ENCODE results near the gene DBX1. TPM values are rescaled to one million over a fixed set of nuclear protein-coding genes. Genes with fewer than 3 reads are reported as not detected.

The DBX1 gene
- total and polyA plus RNA-seq, 2 of the 13 experiments (the other 11 are each of a cell fraction or from before 2014, with no cell fraction given): not detected

DNA sequence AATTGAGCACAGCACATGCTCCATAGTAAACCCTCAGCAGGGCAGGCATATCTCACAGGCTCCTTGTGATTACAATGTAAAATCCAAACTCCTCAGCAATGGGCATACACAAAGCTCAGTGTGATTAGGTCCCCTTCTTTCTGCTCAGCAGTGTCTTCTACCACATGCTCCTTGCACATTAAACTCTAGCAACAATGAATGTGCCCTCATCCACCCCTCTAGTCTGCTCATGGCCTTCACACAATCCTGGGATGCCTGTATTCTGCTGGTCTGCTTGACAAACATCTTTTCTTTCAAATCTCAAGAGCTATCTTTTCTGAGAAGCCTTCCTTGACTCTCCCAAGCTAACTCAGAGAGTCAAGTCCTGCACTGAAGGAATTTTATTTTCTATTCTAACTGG is 32.4 kb upstream of the DBX1 start:
- H4K20me1 ChIP-seq (ENCODE audit: insufficient read depth, low read length): no peaks in the 10 kb centered on the region
- POLR2A ChIA-PET: no interaction called here
- intact Hi-C loops (cut with micrococcal nuclease; ENCODE audit: unreplicated experiment): no loop called here
- H3K4me3 ChIP-seq (replicated peaks in 1 of 3; ENCODE audit: insufficient read depth in 1 of 3, low read depth in 2 of 3, low read length in 3 of 3): no peak overlapping the region
- peaks cover 3 to 24% of the 10 kb centered on the region in 2 experiments; a peak in 4 of 5 replicates for H3K27me3 ChIP-seq (ENCODE audit: control insufficient read depth in 1 of 2, insufficient read depth in 2 of 2, low read length in 2 of 2)
- no peaks in the 10 kb centered on the region for H3K9me3 ChIP-seq (ENCODE audit: low read length)
- H3K79me2 ChIP-seq (ENCODE audit: insufficient read depth, low read length): no peaks in the 10 kb centered on the region
- no peaks in the 10 kb centered on the region for H3K4me1 ChIP-seq (ENCODE audit: insufficient read depth, low read length)
- FAIRE-seq (no peak), DNase-seq (ENCODE audit: low spot score) (no peak), ATAC-seq (no peak)
- H3K4me2 ChIP-seq (ENCODE audit: low read depth, low read length): no peak overlapping the region
- no peak overlapping the region for H3K9ac ChIP-seq (ENCODE audit: insufficient read depth, low read depth, low read length)
- H3K36me3 ChIP-seq (replicated peaks in 1 of 2; ENCODE audit: control insufficient read depth in 1 of 2, insufficient read depth in 2 of 2, low read length in 2 of 2): no peaks in the 10 kb centered on the region
- BruUV-seq (replicated peaks): no TSS peak
- no peak overlapping the region for H2AFZ ChIP-seq (ENCODE audit: low read length)
- CTCF ChIA-PET (ENCODE audit: low intra/inter-chr PET ratio, low total read pairs): no interaction called here
- no peak overlapping the region for H3K27ac ChIP-seq (ENCODE audit: extremely low read length, insufficient read depth, low read length)
- in situ Hi-C loops (cut with HindIII; ENCODE audit: extremely low pct_ligation_motif_present, low pct_unique_long_range_greater_than_20kb): no loop called here
- TF ChIP-seq, protein P1, sequence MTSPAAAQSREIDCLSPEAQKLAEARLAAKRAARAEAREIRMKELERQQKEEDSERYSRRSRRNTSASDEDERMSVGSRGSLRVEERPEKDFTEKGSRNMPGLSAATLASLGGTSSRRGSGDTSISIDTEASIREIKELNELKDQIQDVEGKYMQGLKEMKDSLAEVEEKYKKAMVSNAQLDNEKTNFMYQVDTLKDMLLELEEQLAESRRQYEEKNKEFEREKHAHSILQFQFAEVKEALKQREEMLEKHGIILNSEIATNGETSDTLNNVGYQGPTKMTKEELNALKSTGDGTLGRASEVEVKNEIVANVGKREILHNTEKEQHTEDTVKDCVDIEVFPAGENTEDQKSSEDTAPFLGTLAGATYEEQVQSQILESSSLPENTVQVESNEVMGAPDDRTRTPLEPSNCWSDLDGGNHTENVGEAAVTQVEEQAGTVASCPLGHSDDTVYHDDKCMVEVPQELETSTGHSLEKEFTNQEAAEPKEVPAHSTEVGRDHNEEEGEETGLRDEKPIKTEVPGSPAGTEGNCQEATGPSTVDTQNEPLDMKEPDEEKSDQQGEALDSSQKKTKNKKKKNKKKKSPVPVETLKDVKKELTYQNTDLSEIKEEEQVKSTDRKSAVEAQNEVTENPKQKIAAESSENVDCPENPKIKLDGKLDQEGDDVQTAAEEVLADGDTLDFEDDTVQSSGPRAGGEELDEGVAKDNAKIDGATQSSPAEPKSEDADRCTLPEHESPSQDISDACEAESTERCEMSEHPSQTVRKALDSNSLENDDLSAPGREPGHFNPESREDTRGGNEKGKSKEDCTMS (CRISPR knock-in tag; conservative IDR thresholded peaks at IDR 0.05): no peak
- TF ChIP-seq KAT2B (IDR thresholded peaks at IDR 0.05; ENCODE audit: borderline replicate concordance, low read depth, low read length) (no peak), ZNF644 (CRISPR knock-in tag; IDR thresholded peaks at IDR 0.05; ENCODE audit: low read depth) (no peak), ZNF572 (CRISPR knock-in tag; IDR thresholded peaks at IDR 0.05) (no peak), TAF1 (CRISPR knock-in tag; IDR thresholded peaks at IDR 0.05) (no peak), NRL (CRISPR knock-in tag; IDR thresholded peaks at IDR 0.05; ENCODE audit: borderline replicate concordance) (no peak), TCF7 (IDR thresholded peaks at IDR 0.05; ENCODE audit: low read depth) (no peak), ZNF143 (CRISPR knock-in tag; IDR thresholded peaks at IDR 0.05) (no peak)
- TF ChIP-seq, protein P2, sequence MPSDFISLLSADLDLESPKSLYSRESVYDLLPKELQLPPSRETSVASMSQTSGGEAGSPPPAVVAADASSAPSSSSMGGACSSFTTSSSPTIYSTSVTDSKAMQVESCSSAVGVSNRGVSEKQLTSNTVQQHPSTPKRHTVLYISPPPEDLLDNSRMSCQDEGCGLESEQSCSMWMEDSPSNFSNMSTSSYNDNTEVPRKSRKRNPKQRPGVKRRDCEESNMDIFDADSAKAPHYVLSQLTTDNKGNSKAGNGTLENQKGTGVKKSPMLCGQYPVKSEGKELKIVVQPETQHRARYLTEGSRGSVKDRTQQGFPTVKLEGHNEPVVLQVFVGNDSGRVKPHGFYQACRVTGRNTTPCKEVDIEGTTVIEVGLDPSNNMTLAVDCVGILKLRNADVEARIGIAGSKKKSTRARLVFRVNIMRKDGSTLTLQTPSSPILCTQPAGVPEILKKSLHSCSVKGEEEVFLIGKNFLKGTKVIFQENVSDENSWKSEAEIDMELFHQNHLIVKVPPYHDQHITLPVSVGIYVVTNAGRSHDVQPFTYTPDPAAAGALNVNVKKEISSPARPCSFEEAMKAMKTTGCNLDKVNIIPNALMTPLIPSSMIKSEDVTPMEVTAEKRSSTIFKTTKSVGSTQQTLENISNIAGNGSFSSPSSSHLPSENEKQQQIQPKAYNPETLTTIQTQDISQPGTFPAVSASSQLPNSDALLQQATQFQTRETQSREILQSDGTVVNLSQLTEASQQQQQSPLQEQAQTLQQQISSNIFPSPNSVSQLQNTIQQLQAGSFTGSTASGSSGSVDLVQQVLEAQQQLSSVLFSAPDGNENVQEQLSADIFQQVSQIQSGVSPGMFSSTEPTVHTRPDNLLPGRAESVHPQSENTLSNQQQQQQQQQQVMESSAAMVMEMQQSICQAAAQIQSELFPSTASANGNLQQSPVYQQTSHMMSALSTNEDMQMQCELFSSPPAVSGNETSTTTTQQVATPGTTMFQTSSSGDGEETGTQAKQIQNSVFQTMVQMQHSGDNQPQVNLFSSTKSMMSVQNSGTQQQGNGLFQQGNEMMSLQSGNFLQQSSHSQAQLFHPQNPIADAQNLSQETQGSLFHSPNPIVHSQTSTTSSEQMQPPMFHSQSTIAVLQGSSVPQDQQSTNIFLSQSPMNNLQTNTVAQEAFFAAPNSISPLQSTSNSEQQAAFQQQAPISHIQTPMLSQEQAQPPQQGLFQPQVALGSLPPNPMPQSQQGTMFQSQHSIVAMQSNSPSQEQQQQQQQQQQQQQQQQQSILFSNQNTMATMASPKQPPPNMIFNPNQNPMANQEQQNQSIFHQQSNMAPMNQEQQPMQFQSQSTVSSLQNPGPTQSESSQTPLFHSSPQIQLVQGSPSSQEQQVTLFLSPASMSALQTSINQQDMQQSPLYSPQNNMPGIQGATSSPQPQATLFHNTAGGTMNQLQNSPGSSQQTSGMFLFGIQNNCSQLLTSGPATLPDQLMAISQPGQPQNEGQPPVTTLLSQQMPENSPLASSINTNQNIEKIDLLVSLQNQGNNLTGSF (CRISPR knock-in tag; IDR thresholded peaks at IDR 0.05): no peak
- TF ChIP-seq, protein P3, sequence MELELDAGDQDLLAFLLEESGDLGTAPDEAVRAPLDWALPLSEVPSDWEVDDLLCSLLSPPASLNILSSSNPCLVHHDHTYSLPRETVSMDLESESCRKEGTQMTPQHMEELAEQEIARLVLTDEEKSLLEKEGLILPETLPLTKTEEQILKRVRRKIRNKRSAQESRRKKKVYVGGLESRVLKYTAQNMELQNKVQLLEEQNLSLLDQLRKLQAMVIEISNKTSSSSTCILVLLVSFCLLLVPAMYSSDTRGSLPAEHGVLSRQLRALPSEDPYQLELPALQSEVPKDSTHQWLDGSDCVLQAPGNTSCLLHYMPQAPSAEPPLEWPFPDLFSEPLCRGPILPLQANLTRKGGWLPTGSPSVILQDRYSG (CRISPR knock-in tag; IDR thresholded peaks at IDR 0.05): no peak

Measured in HepG2 (cell line).